Cerebellar cortex (tissue), 1 donor: ENCODE measurements around the gene KRT1.
"Not testable (repeated sequence)": the region's sequence is repeated elsewhere in the genome, so short reads cannot be mapped to it uniquely, and the experiment has no call there.

Source experiments
- DNase-seq: peaks from one replicate; pipeline ENCODE4 v3.0.0-alpha.2; 2015; ENCODE audit warnings: low spot score

Gene KRT1

DNA sequence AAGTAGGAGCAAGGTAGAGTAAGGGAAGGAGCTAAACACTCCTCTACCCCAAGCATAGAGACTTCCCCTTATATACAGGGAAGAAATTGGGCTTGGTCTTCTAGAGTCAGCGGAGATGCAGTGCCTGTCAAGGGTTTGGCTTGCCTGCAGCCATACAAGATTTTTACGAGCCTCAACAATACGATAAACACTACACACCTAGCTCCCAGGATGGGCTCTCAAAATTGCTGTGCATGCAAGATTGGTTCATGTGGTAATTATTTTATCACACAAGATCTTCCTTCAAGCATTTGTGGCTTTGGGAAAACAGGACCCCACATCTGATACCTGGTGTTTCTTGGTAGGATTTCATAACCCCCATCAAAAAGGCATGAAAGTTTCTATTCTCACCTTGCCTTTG is at the start of gene KRT1:
Gene KRT1, minus strand, starts transcription at position 45 of the 400 bp plus-strand sequence. CDS start 59 bp downstream, outside the sequence.
- no peak for DNase-seq

DNA sequence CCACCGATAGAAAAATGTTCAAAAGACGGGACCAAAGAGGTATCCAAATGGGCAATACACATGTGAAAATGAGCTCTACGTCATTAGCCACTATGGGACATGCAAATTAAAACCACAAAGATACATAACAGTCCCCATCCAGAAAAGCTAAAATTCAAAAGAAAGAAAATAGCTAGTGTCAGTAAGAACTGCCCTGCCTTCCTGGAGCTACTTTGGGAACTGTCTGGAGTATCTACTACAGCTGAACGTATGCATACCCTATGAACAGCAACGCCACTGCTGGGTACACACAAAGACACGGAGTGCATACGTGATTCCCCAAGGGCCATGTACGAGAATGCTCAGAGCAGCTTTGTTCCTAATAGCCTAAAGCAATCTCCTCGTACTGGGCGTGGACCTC is 48.9 kb upstream of the KRT1 start:
- DNase-seq, result no peak

DNA sequence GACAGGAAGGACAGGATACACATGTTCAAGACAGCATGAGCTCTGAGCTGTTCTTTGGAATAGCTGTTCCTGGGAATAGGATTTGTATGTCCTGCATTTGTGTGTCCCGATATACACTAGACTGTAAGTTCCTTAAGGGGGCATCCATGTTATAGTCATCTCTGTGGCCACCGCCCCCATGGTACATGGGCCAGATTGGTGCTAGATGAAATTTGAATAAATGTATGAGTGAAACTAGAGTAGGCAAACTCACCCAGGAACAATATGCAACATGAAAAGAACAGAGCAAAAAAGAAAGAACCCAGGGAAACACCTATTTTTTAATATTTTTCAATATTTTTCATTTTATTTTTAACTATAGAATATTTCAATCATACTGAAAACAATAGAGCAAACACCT is 48.2 kb upstream of the KRT1 start:
- DNase-seq, result no peak

DNA sequence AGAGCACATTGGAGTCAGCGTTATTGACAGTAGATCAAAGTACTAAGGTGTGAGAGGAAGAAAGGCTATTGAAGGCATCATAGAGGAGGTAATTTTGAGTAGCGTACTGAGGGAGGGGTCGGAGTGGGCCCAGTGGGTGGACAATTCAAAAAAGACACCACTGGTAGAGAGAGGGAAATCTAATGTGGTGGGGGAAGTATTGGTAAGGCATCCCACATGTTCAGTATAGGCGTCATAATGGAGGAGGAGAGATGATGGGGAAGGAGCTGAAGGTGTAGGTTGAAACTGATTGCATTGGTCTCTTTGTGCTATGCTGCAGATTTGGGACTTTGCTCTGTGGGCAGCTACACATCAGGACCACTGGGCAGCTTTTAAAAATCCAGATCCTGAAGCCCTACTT is 46.8 kb upstream of the KRT1 start:
- DNase-seq, result no peak

DNA sequence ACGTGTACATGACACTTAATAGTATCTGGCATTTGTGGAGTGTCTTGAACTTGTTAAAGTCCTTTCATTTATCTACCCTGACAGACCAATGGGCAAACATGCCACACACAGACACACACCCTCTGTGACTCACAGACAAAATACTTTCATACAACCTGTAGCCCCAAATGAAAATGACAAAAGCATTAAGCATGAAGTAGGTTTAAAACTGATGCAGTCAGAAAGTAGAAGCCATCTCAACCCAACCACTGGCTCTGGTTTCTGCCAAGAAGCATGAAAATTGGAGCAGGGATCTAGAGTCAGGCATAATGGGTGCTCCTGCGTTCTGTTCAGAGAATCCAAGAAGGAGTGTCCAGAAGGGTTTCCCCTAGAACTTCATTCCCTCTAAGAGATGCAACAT is 46.2 kb upstream of the KRT1 start:
- DNase-seq, result no peak

DNA sequence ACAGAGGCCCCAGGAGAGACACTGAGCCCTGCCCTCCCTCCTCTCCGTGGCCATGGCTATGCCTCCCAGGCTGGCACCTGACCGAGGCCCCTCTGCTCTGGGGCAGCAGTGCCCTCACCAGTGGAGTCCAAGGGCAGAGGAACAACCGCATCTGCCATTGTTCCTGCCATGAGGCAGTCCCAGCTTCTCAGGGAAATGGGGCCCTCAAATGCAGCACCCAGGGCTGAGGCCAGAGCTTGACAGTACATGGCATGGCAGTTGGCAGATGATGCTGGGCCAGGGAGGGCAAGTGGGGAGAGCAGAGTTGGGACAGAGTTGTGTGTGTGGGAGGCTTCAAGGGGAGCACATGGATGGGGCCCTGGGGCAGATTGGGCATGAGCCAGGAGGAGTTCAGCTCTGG is 44.2 kb upstream of the KRT1 start:
- DNase-seq, result no peak

DNA sequence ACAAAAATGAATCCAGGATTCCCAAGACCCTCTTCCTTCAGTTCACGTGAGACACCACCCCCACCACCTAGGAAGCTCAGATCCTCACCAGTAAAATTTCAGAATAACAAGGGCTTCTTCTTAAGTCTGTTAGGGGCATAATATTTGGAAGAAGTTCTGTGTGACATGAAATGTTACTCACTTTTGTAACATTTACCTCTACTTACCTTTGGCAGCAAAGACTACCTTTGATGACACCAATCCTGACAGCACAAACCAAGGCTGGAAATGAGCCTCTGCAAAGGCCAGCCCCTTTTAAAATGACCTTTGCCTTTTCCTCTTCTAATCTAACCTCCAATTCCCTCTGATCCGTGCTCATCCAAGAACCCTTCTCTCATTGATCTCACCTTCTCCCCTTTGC is 42.5 kb upstream of the KRT1 start:
- DNase-seq, result no peak

DNA sequence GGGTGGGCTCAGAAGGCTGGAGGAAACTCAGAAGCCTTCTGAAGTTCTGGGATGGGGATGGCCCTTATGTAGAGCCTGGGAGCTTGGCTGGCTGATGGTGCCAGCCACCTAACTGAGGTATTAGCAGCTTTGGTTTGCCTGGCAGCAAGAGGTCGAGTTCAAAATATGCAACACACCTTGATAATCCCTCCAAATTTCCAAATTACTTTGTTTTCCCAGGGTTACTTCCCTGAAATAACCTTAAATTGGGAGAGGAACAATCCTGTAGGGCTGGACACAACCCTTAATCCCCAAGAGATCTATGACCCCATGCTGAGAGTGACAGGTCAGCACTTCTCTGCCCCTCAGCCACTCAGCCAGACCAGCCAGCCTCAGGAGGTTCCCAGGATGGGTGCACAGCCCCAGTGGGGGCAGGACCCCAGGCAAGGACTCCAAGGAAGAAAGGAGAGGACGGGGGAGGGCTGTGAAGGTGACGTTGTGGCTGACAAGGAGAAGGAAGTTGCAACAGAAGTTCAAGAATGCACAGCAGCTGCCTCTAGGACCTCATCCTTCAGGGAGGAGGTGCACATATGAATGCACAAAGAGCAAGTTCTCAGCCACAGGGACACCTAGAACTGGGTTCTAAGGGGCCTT is 41.7 kb upstream of the KRT1 start:
- no peak for DNase-seq

DNA sequence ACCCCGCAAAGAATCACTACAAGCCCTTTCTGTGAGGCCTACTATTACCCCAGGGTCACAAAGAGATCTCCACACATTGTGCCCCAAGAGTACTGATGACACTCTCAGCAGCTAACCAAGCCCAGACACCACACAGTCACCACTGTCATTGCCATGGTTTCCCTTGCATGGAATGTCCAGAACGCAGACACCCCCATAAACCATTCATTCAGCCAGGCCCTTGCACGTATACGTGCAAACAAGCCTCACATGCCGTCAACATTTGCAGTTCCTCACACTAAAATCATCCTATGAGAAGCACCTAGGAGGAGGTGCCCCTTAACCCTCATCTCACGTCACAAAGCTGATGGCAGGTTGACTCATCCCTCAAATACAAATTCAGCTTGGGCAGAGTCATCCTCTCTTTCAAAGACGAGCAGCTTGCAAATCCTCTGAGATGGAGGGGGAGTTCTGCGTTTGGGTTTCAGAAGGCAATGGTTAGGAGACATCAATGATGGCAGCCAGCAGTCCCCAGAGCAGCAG is 40.2 kb upstream of the KRT1 start:
- no peak for DNase-seq

DNA sequence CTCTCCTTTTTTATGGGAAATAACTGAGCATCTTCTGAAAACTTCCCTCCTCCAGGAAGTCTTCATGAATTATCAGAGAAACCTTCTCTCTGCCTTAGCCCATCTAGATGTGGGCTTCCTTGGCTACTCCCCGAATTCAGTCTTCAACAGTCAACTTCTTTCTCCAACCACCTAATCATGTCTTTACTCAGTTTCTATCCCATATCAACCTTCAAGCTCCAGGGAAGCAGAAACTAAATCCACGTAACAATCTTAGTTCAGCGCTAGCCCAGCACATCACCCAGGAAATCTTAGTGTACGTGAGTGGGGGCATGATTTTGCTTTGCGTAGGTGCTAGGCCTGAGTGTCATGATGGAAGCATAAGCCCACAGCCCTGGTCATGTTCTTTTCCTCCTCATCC is 35.9 kb upstream of the KRT1 start:
- no peak for DNase-seq

DNA sequence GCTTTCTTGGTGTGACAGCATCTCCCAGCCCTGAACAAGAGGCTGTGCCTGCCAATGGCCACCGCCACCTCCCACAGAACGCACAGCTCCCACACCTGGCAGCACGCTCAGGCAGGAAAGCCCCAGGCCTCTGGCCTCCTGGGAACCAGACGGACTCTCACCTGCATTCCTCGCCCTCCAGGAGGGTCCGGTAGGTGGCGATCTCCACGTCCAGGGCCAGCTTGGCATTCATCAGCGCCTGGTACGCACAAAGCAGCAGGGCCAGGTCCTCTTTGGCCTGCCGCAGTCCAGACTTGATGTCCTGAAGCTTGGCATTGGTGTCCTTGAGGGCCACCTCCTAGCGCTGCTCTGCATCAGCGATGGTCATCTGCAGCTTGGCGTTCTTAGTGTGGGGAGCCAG is 35.2 kb upstream of the KRT1 start:
- no peak for DNase-seq

DNA sequence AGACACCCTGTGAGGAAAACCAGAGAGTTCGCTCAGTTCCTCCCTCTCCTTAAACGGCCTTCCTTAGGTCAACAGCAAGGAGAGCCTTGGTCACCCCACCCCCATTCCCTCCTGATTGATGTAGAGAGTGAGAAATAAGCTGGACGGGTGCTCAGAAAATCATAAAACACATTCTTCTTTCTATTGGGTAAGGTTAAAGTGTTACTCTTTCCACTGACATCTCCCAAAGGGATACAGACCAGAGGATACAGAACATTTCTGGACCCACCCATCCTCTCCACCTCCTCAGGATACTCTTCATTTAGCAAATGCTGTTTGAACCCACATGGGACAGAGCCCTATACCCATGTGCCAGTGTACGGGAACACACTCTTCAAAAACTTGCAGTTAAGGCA is 34.7 kb upstream of the KRT1 start:
- DNase-seq, result no peak

DNA sequence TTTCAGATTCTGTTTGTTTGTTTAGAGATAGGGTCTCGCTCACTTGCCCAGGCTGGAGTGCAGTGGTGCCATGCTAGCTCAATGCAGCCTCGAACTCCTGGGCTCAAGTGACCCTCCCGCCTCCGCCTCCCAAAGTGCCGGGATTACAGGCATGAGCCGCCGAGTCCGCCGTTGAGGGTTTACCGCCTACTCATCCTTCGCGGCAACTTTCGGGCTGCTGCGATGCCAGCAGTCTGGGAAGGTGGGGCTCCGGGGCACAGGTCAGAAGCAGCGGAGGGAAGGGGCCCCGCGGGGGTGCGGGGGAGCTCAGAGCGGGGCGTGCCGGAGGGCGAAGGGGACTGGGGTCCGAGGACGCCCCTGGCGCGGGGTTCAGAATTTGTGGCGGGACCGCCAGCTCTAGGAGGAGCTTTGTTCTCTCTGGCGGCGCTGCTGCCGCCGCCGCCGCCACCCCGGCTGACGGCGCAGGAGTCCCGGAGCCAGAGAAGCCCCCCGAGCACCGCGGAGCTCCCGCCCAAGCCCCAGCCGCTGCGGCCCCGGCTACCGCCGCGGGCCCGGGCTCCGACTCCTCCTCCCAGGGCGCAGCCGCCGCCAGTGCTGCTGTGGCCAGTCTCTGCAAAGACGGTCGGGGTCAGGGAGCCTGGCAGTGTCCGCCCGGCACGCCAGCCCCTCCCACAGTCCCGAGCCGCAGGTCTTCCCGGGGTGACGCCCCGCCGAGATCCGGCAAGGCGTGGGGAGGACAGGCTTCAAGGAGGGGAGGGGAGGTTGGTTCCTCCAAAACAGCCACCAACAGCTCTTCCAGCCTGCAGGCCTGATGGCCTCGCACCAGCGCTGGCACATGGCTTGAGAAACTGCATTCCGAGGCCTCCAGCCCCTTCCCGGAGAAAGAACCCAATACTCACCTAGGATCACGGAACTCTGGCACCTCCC is 34.0 kb upstream of the KRT1 start:
- DNase-seq, result no peak

DNA sequence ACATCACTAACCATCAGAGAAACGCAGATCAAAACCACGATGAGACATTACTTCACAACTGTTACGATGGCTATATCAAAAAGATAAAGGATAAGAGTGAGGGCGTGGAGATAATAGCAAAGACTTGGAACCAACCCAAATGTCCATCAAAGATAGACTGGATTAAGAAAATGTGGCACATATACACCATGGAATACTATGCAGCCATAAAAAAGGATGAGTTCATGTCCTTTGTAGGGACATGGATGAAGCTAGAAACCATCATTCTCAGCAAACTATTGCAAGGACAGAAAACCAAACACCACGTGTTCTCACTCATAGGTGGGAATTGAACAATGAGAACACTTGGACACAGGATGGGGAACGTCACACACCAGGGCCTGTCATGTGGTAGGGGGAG is 31.9 kb upstream of the KRT1 start:
- not testable (repeated sequence) for DNase-seq

DNA sequence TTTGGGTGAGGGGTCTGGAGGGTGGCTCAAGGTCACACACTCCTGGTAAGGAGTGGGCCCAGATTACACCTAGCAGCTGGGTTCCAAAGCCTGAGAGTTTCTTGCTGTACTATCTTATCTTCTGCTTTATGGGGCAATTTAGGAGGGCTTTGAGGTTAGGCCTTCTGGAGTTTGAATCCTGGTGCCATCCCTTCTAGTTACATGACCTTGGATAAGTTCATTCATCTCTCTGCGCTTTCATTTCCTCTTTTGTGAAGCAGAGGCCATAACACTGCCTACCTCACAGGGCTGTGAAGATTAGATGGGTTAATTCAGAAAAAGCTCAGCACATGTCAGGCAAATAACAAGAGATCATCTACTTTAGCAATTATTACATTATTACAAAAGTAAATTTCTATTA is 30.5 kb upstream of the KRT1 start:
- no peak for DNase-seq

DNA sequence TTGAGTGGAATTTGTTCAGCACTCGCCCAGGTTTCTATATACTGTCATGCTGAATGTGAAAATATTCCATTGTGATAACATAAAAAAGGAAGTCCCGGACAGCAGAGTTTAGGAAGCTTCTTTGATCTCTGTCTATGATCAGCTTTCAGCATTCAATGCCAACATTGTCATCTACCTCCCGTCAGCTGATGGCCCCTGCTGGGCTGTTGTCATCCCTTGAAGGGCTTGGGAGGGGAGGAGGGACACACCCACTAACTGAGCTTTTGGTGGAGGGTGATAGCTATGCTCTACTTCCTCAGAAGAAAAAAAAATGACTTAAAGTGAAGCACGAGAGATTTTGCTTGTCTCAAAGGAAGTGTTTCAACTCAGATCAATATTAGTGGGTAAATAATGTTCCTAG is 27.8 kb upstream of the KRT1 start:
- no peak for DNase-seq

DNA sequence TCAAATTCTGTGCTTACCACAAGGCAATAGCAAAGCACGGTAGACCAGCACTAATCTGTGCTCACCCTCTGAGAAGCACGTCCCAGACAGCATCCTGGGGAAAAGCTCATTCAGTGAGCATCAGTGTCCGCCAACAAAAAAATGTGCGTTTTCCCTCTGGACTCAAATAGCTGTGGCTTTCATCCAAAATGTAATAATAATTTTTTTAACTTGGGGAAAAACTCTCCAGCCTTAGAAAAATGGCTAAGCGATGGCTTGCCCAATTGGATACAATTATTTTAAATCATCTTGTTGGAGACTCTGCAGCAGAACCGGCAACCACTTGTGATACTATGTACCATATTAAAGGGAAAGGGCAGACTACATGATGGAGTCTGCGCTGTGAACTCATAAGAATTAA is 24.3 kb upstream of the KRT1 start:
- no peak for DNase-seq

DNA sequence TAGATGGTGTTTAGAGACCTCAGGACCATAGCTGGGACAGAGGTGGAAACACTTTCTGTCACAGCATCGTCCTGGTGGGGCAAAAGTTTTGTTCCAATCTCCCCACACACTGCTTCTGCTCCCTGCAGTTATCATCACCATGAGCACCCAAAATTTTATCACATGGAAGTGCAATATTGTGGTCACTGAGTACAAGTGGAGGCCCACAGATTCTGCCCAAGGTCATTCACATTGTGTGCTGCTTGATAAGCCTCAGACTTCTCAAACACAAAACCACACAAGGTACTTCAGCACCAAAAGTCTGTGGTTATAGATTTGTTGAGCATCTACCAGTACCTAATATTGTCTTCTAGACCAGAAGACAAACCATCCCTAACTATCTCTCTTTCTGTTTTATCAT is 23.7 kb upstream of the KRT1 start:
- DNase-seq, result no peak

DNA sequence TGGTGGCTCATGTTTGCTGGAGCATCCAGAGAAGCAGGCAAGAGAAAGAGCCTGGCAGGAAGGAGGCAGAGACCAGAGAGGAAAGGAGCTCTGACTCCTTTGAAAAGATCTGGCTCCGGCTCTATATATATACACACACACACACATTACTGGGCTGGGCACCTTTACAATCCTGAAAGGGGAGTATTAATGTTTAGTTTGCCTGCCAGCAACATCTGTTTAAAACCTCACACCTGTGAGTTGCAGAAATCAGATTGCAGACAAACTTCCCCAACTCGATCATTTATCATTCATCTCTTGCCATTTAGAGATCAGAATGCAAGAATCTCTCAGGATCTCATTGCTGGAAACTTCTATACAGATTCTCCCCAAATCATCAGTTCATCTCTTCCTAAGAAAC is 23.2 kb upstream of the KRT1 start, which contains the start of gene KRT77:
Gene KRT77, minus strand, starts transcription at position 101 of the 400 bp plus-strand sequence. Its CDS starts 90 bp downstream, at position 11.
- DNase-seq, result no peak

DNA sequence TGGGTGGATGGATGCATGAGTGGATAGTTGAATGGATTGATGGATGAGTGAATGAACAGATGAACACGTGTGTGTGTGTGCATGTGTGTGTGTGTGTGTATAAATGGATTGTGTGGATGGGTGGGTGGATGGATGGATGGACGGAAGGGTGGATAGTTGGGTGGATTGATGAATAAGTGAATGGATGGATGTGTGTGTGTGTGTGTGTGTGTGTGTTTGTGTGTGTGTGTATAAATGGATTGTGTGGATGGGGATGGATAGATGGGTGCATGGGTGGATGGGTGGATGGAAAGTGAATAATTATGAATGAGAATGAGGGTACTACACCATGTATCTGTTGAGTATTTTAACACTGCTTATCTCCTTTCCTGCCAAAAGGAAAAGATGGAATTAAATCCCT is 22.1 kb upstream of the KRT1 start:
- DNase-seq, result no peak

DNA sequence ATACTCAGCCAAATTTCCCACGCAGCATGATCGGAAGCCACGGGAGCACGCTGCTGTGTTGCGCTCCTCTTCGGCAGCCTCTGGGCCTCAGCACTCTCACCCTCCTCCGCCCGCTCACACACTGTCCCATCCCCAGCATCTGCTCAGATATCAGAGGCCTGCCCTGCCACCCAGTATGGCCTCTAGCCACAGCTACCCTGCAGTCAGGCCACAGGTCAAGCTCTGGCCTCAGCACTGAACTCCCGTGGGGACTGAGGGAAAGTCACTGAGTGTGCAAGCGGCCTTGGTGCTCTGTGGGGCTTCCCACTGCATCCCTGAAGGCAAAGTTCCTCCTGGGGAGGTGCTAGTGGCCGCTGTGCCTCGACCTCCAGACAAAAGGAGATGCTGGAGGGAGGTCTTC is 21.1 kb upstream of the KRT1 start:
- no peak for DNase-seq

DNA sequence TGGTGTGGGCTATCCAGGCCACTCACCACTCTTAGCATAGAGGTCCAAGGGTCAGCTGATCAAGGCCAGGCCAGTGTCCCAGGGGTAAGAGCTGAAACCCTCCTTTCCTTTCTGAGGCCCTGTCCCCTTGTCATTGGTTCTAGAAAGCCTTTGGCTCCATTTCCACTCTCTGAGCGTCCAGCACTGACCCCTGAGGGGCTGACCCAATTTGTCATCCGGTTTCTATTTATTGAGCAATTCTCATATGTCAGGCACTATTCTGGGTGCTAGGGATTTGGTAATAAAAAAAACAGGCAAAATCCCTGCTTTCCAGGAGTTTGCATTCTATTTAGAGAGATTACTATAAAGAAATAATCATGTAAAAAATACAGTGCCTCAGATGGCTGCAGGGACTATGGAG is 19.8 kb upstream of the KRT1 start:
- peak; percentile 5 for DNase-seq

DNA sequence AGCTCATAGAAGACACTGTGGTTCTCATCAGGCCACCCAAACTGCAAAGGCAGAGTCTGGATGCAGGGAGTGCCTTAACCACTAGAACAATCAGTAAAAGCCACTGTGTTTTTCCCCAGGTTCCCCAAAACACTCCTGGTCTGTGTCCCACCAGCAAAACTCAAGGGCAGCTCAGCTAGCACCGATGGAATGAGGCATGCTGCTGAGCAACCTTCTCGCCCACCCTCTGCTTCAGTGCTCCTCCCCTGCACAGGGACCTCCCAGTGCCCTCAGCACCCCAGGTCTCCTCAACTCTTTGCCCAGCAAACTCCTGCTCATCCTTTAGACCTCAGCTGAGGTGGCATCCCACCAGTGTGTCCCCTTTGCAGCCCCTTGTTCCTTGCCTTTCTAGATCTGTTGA is 19.2 kb upstream of the KRT1 start:
- no peak for DNase-seq
